K562 (cell line): ENCODE results near the gene CNGA3. TPM values are rescaled to one million over a fixed set of nuclear protein-coding genes. Genes with fewer than 3 reads are reported as not detected.

Experiments
- ATAC-seq: fragments of 200-7000 bp; cut with Tn5 transposase; 3 replicates; pipeline ENCODE4 v1.9.1; 2020; ENCODE audit warnings: moderate library complexity
- BruUV-seq: library from RNA; stranded (reverse); fragments of 400-500 nt; replicated peaks from 2 replicates; lab custom pipeline; 2021; lab: Mats Ljungman, UMichigan
- CTCF ChIA-PET: fragments of 300-600 bp; formaldehyde crosslinking; extraction: SDS; loops from one replicate; lab custom pipeline; 2021; ENCODE audit warnings: low intra/inter-chr PET ratio; lab: Yijun Ruan, JAX
- POLR2A ChIA-PET: fragments of 300-600, 350-650 bp; sonication (Branson Sonifier 250); formaldehyde crosslinking; extraction: SDS; loops from one replicate; lab custom pipeline; 2021; ENCODE audit warnings: antibody characterized with exemption, inconsistent platforms; lab: Yijun Ruan, JAX
- DNase-seq, 4 experiments: peaks; one replicate each; pipeline versions ENCODE4 v3.0.0 to v3.0.0-alpha.2; 2011 to 2018; ENCODE audit warnings: low spot score in 3 of 4, mixed read lengths in 3 of 4; ENCODE audit errors: extremely low read depth in 1 of 4
- FAIRE-seq: peaks from 2 replicates; lab custom pipeline; 2011; peaks lifted over from hg19 to GRCh38; lab: Jason Lieb, UNC
- H2AFZ ChIP-seq: 2 replicates; pipeline ENCODE4 v1.6.0; 2011; ENCODE audit warnings: low read depth, low read length, control low read depth, inconsistent platforms
- H3K27ac ChIP-seq: fragments of 200-600 bp; 3 replicates; pipeline ENCODE4 v1.8.0; 2011; ENCODE audit warnings: low read depth, mild to moderate bottlenecking, control low read depth, inconsistent platforms, low read length, moderate library complexity, mixed read lengths; ENCODE audit errors: extremely low read depth
- H3K27me3 ChIP-seq, 2 experiments: fragments of 300-600 bp in 1 of 2; 2 replicates in 1 of 2; 3 replicates in 1 of 2; pipeline versions ENCODE4 v1.6.0 to v1.8.0; 2011; ENCODE audit warnings: inconsistent platforms in 2 of 2, low read length in 2 of 2, mild to moderate bottlenecking in 1 of 2, mixed read lengths in 1 of 2, moderate library complexity in 1 of 2; ENCODE audit not compliant: control insufficient read depth in 2 of 2, insufficient read depth in 2 of 2
- H3K36me3 ChIP-seq: fragments of 300-600 bp; 3 replicates; pipeline ENCODE4 v1.8.0; 2011; ENCODE audit warnings: mild to moderate bottlenecking, low read length, inconsistent platforms; ENCODE audit not compliant: control insufficient read depth, insufficient read depth
- H3K4me1 ChIP-seq, 2 experiments: fragments of 200-600 bp in 1 of 2; replicated peaks in 1 of 2; 2 replicates in 1 of 2; 3 replicates in 1 of 2; pipeline versions ENCODE4 v1.5.1 to v1.8.0; 2011; ENCODE audit warnings: inconsistent platforms in 2 of 2, low read length in 2 of 2, mild to moderate bottlenecking in 1 of 2, mixed read lengths in 1 of 2, moderate library complexity in 1 of 2; ENCODE audit not compliant: control insufficient read depth in 2 of 2, insufficient read depth in 2 of 2
- H3K4me2 ChIP-seq: 2 replicates; pipeline ENCODE4 v1.6.1; 2011; ENCODE audit warnings: low read length, control low read depth, inconsistent platforms, mixed read lengths; ENCODE audit not compliant: insufficient read depth
- H3K4me3 ChIP-seq: fragments of 200-600 bp; sonication (generic), shearing (Covaris generic); 2 replicates; pipeline ENCODE4 v1.5.1; 2016; ENCODE audit warnings: control low read depth, inconsistent platforms
- H3K79me2 ChIP-seq: fragments of 200-600 bp; 3 replicates; pipeline ENCODE4 v1.8.0; 2011; ENCODE audit warnings: low read length, inconsistent platforms; ENCODE audit not compliant: control insufficient read depth, insufficient read depth
- H3K9ac ChIP-seq, 2 experiments: 2 replicates each; pipeline versions ENCODE4 v1.6.0 to v1.6.1; 2011; ENCODE audit warnings: low read depth in 2 of 2, low read length in 2 of 2, control low read depth in 1 of 2, inconsistent platforms in 1 of 2, mild to moderate bottlenecking in 1 of 2, mixed read lengths in 1 of 2; ENCODE audit not compliant: insufficient read depth in 1 of 2
- H3K9me1 ChIP-seq: one replicate; pipeline ENCODE4 v1.6.0; 2011; ENCODE audit warnings: inconsistent platforms, mild to moderate bottlenecking, low read length, moderate library complexity; ENCODE audit not compliant: control insufficient read depth, insufficient read depth
- H3K9me3 ChIP-seq: replicated peaks from 2 replicates; pipeline ENCODE4 v1.5.1; 2011; ENCODE audit warnings: low read depth, low read length, inconsistent platforms; ENCODE audit not compliant: control insufficient read depth, insufficient read depth
- H4K20me1 ChIP-seq: replicated peaks from 2 replicates; pipeline ENCODE4 v1.6.1; 2011; ENCODE audit warnings: low read length, inconsistent platforms, mixed read lengths; ENCODE audit not compliant: control insufficient read depth, insufficient read depth
- BRD9 ChIP-seq: fragments of 450-650 bp; IDR thresholded peaks from 2 replicates; pipeline ENCODE4 v1.6.1; 2018; ENCODE audit warnings: low read depth; ENCODE audit not compliant: partially characterized antibody
- YBX1 ChIP-seq: fragments of 450-650 bp; IDR thresholded peaks from 2 replicates; pipeline ENCODE4 v1.7.1; 2016; ENCODE audit warnings: mild to moderate bottlenecking
- ZNF143 ChIP-seq: sonication (generic); formaldehyde crosslinking; IDR thresholded peaks from 2 replicates; pipeline ENCODE4 v1.9.0; 2022; ENCODE audit warnings: mild to moderate bottlenecking, missing genetic modification reagents
- WGBS: fragments of 100-300 bp; shearing (Covaris generic); methylation state at CpG from one replicate; pipeline ENCODE4 v1.1.6; 2016; ENCODE audit warnings: low coverage, mixed read lengths; ENCODE audit not compliant: insufficient coverage; ENCODE audit errors: missing lambda C conversion rate; 5-methylcytosine and 5-hydroxymethylcytosine counted together
- in situ Hi-C: fragments of 300-500 bp; cut with MboI; formaldehyde crosslinking; loops from 4 replicates; pipeline ENCODE4 v1.15.0; 2018; ENCODE audit warnings: inconsistent platforms, mixed read lengths
- intact Hi-C: fragments of 100-400 bp; cut with micrococcal nuclease; formaldehyde crosslinking; loops from 2 replicates; pipeline ENCODE4 v1.14.2; 2022
- polyA plus RNA-seq, 8 experiments: library from polyadenylated mRNA; depleted of rRNA in 4 of 8; stranded (reverse) in 5 of 8; unstranded in 3 of 8; fragments of >200 nt; fragmentation: Nextera tagmentation in 2 of 8; fragmentation: Illumina TruSeq in 1 of 8; extraction: Ambion mirVana in 2 of 8; extraction: Trizol in 1 of 8; gene quantifications; 2 replicates each; pipeline versions ENCODE4 v1.2.1 to v1.2.3, GENCODE V29; 2011 to 2014; ENCODE audit warnings: inconsistent platforms in 1 of 8, missing spikeins in 1 of 8
- total RNA-seq, 7 experiments: library from RNA; depleted of rRNA in 6 of 7; stranded (reverse); fragments of >200 nt in 6 of 7; fragmentation: Illumina TruSeq in 2 of 7; extraction: Trizol in 2 of 7; gene quantifications; 2 replicates each; pipeline versions ENCODE4 v1.2.1 to v1.2.3, GENCODE V29; 2011 to 2021; ENCODE audit warnings: low replicate concordance in 1 of 7
- TF ChIP-seq, protein P1 (sequence below): sonication (generic); formaldehyde crosslinking; IDR thresholded peaks from 2 replicates; pipeline ENCODE4 v1.8.0; 2023; ENCODE audit warnings: mild to moderate bottlenecking, missing genetic modification reagents
- TF ChIP-seq, protein P2 (sequence below): fragments of 450-650 bp; IDR thresholded peaks from 2 replicates; pipeline ENCODE4 v1.6.1; 2016

The CNGA3 gene
- total and polyA plus RNA-seq, 9 of the 15 experiments (the other 6 are each of a cell fraction or from before 2014, with no cell fraction given), result not detected

DNA sequence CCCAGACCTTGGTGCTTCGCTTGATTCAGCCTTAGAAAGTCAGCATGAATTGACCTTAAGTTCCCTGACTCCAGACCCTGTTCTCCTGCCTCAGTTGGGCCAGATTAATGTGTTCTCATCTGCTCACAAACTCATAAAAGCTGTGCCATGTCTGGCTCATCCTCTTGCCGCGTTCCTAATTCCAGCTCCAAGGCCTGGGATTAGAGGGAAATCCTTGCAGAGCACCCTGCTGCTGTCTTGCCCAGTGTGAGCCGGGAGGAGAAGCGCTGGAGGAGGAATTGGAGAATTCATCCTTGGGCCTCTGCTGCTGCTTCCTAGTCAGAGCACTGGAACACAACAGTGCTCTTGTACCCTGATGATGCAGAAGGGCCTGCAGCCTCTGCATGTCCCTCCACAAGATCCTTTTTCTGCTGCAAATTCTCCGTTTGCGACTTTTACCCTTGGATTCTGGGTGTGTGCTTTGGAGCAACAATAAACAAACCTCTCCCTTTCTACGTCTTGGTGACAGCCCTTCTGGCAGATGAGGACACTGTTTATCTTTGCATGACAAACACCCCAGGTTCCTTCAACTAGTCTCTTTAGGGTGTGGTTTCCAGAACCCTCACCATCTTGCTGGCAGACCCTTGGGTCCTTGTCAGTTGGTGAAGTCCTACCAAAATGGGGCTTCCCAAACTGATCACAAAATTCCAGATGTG is 46.9 kb upstream of the CNGA3 start:
- Histone ChIP-seq H2AFZ (no peak overlapping the region), H3K79me2 (no peaks in the 10 kb centered on the region), H3K27me3 (peaks cover 16 to 33% of the 10 kb centered on the region in 2 experiments), H3K36me3 (no peaks in the 10 kb centered on the region), H3K9ac (no peak overlapping the region), H3K9me1 (no peaks in the 10 kb centered on the region), H4K20me1 (no peaks in the 10 kb centered on the region), H3K9me3 (no peaks in the 10 kb centered on the region), H3K27ac (no peak overlapping the region), H3K4me1 (no peaks in the 10 kb centered on the region), H3K4me2 (no peak overlapping the region), H3K4me3 (no peak overlapping the region)
- no TSS peak for BruUV-seq
- ATAC-seq (no peak), DNase-seq (no peak), FAIRE-seq (no peak)
- intact Hi-C loops (loop anchor here (5.0 kb wide), 1 partner anchor 88 kb away; no protein-coding TSS in a partner anchor), in situ Hi-C loops (no loop called here)
- 2% methylated on average over 8 of the region's 8 CpGs for WGBS
- TF ChIP-seq, protein P1, sequence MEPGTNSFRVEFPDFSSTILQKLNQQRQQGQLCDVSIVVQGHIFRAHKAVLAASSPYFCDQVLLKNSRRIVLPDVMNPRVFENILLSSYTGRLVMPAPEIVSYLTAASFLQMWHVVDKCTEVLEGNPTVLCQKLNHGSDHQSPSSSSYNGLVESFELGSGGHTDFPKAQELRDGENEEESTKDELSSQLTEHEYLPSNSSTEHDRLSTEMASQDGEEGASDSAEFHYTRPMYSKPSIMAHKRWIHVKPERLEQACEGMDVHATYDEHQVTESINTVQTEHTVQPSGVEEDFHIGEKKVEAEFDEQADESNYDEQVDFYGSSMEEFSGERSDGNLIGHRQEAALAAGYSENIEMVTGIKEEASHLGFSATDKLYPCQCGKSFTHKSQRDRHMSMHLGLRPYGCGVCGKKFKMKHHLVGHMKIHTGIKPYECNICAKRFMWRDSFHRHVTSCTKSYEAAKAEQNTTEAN (CRISPR knock-in tag), result no peak
- TF ChIP-seq YBX1 (no peak), BRD9 (no peak), ZNF143 (CRISPR knock-in tag) (no peak)
- TF ChIP-seq, protein P2, sequence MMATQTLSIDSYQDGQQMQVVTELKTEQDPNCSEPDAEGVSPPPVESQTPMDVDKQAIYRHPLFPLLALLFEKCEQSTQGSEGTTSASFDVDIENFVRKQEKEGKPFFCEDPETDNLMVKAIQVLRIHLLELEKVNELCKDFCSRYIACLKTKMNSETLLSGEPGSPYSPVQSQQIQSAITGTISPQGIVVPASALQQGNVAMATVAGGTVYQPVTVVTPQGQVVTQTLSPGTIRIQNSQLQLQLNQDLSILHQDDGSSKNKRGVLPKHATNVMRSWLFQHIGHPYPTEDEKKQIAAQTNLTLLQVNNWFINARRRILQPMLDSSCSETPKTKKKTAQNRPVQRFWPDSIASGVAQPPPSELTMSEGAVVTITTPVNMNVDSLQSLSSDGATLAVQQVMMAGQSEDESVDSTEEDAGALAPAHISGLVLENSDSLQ, result no peak
- ChIA-PET CTCF (no interaction called here), POLR2A (interaction anchor here (1.2 kb wide), 1 partner anchor 11 kb away, joined by 4 read pairs; no protein-coding TSS in a partner anchor)
